Measurements from ENCODE around the gene ZNF385D. TPM values are rescaled to one million over a fixed set of nuclear protein-coding genes. Genes with fewer than 3 reads are reported as not detected.

Gene ZNF385D
- total and polyA plus RNA-seq, 2 experiments from 2014 or later: 2.7 to 12.3 TPM

- no peak overlapping the region for H3K4me3 Mint-ChIP-seq
- H3K4me3 ChIP-seq: no peak overlapping the region
- no peak for DNase-seq (ENCODE audit: low spot score)
- H3K27me3 ChIP-seq (ENCODE audit: insufficient read depth): peaks cover 11% of the 10 kb centered on the region; the same call in 1 of the 2 replicates
- H3K27ac ChIP-seq (ENCODE audit: low read depth): no peak overlapping the region
- no peak overlapping the region for H3K27ac Mint-ChIP-seq
- no peak for ATAC-seq
- H3K4me1 ChIP-seq (ENCODE audit: insufficient read depth): peaks cover 21% of the 10 kb centered on the region
- H3K27me3 Mint-ChIP-seq (ENCODE audit: insufficient read depth, low read depth, poor library complexity): peaks cover 2% of the 10 kb centered on the region
- H3K36me3 ChIP-seq (ENCODE audit: insufficient read depth): no peaks in the 10 kb centered on the region
- peaks cover 4% of the 10 kb centered on the region; the same call in 1 of the 3 replicates for H3K36me3 Mint-ChIP-seq (ENCODE audit: low read depth)
- peaks cover 4% of the 10 kb centered on the region; the same call in 2 of the 3 replicates for H3K9me3 Mint-ChIP-seq
- no peaks in the 10 kb centered on the region for H4K20me1 ChIP-seq (replicated peaks; ENCODE audit: insufficient read depth)
- H2AFZ ChIP-seq: no peak overlapping the region
- TF ChIP-seq NANOG (IDR thresholded peaks at IDR 0.05; ENCODE audit: borderline replicate concordance): no peak
- TF ChIP-seq ZNF114 (CRISPR knock-in tag; IDR thresholded peaks at IDR 0.05): no peak
- no peak for TF ChIP-seq ZNF462 (CRISPR knock-in tag; IDR thresholded peaks at IDR 0.05)
- no peak for TF ChIP-seq STAT1 (IDR thresholded peaks at IDR 0.05; ENCODE audit: unreplicated experiment)
- TF ChIP-seq JUNB (IDR thresholded peaks at IDR 0.05; ENCODE audit: unreplicated experiment): no peak
- peaks cover 33% of the 10 kb centered on the region for H3K4me1 Mint-ChIP-seq
- no peaks in the 10 kb centered on the region; the same call in 1 of the 2 replicates for H3K9me2 ChIP-seq (ENCODE audit: insufficient read depth)
- peaks cover 10% of the 10 kb centered on the region; the same call in 1 of the 2 replicates for H3K79me2 ChIP-seq (replicated peaks; ENCODE audit: insufficient read depth)
- H3F3A ChIP-seq (replicated peaks; ENCODE audit: low read depth): no peaks in the 10 kb centered on the region
- no peak overlapping the region for H3K4me2 ChIP-seq
These were observed 5.0 kb downstream of the ZNF385D start for GRCh38 chr3:21745966-21746365.

- no peak overlapping the region for H3K4me3 ChIP-seq
- H3K9me3 Mint-ChIP-seq: peaks cover 4% of the 10 kb centered on the region; the same call in 2 of the 3 replicates
- no peaks in the 10 kb centered on the region for H3K36me3 ChIP-seq (ENCODE audit: insufficient read depth)
- no peak overlapping the region for H3K27ac ChIP-seq (ENCODE audit: low read depth)
- no peaks in the 10 kb centered on the region for H3K27me3 Mint-ChIP-seq (ENCODE audit: insufficient read depth, low read depth, poor library complexity)
- DNase-seq (ENCODE audit: low spot score) (no peak), ATAC-seq (no peak)
- H2AFZ ChIP-seq: no peak overlapping the region
- H3K4me1 Mint-ChIP-seq: peaks cover 27% of the 10 kb centered on the region
- no peaks in the 10 kb centered on the region; the same call in 1 of the 2 replicates for H3K9me2 ChIP-seq (ENCODE audit: insufficient read depth)
- H3K4me1 ChIP-seq (ENCODE audit: insufficient read depth): peaks cover 13% of the 10 kb centered on the region
- no peaks in the 10 kb centered on the region for H3F3A ChIP-seq (replicated peaks; ENCODE audit: low read depth)
- peaks cover 4% of the 10 kb centered on the region; the same call in 1 of the 3 replicates for H3K36me3 Mint-ChIP-seq (ENCODE audit: low read depth)
- H3K79me2 ChIP-seq (replicated peaks; ENCODE audit: insufficient read depth): peaks cover 10% of the 10 kb centered on the region; the same call in 1 of the 2 replicates
- H3K4me2 ChIP-seq: no peak overlapping the region
- H3K27ac Mint-ChIP-seq: no peak overlapping the region
- no peak overlapping the region for H3K4me3 Mint-ChIP-seq
- no peaks in the 10 kb centered on the region for H4K20me1 ChIP-seq (replicated peaks; ENCODE audit: insufficient read depth)
- peaks cover 5% of the 10 kb centered on the region; the same call in 1 of the 2 replicates for H3K27me3 ChIP-seq (ENCODE audit: insufficient read depth)
- no peak for TF ChIP-seq POLR2AphosphoS5 (IDR thresholded peaks at IDR 0.05; ENCODE audit: low read depth)
- TF ChIP-seq ETS1 (IDR thresholded peaks at IDR 0.05): no peak
These were observed 6.2 kb downstream of the ZNF385D start for GRCh38 chr3:21744793-21745192.

All from GM23338 (cell line).